ENCODE data around the gene NOP53.
"Not testable (repeated sequence)": the region's sequence is repeated elsewhere in the genome, so short reads cannot be mapped to it uniquely, and the experiment has no call there.

- TF ChIP-seq CTCF (IDR thresholded peaks at IDR 0.05 in 8 of 11, conservative IDR thresholded peaks at IDR 0.05 in 3 of 11); POLR2AphosphoS5 (IDR thresholded peaks at IDR 0.05): not testable (repeated sequence)
Measured at GRCh38 chr19:47746129-47746528, 783 bp downstream of the NOP53 start.

Data from spleen (tissue), 7 donors.